ENCODE results near the gene ALDH2.

ALDH2 gene

DNA sequence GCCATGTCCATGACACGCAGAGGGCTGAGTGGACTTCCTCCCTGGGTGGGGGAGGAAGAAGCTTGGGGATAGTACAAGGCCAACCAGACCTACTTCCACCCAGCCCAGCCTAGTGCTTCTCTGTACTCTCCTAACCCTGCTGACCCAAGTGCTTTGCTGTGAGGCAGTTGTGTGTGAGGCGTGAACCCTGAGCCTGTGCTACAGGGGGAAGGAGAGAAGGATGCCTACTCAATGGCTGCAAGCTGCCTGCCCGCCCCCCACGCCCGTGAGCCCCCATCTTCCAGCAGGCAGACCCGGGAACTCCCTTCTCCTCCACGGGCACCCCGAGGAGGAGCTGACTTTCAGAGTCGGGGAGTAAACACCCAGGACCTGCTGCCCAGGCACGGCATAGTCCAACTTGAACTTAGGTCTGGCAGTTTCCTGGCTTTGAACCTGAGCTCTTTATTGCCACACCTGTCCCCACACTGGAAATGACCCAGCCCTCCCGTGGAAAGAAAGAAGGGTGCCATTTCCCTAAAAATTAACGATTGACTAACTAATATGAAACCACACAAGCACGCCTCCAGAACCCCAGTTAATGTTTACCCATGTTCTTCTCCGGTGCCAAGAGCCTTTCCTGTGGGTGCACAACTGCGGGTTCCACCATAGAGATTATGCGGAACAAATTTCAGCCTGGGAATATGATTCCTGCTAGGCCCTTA, 10.8 kb downstream of the ALDH2 start:
- no peaks in the 10 kb centered on the region for H4K20me1 ChIP-seq (ENCODE audit: insufficient read depth, low read length)
- H3K4me2 ChIP-seq (ENCODE audit: low read length) = no peak overlapping the region
- TF ChIP-seq EZH2 (IDR thresholded peaks at IDR 0.05; ENCODE audit: borderline replicate concordance, low read length) = no peak
- TF ChIP-seq CTCF (IDR thresholded peaks at IDR 0.05; ENCODE audit: low read length) = no peak
- no peak overlapping the region for H2AFZ ChIP-seq (ENCODE audit: low read length)
- no peaks in the 10 kb centered on the region for H3K36me3 ChIP-seq (ENCODE audit: insufficient read depth, low read length)
- no peaks in the 10 kb centered on the region for H3K27me3 ChIP-seq (ENCODE audit: insufficient read depth, low read length)
- no peaks in the 10 kb centered on the region for H3F3A ChIP-seq (ENCODE audit: insufficient read depth, low read length)
- no peak overlapping the region for H3K27ac ChIP-seq (ENCODE audit: low read depth, low read length, poor library complexity, severe bottlenecking)
- H3K79me2 ChIP-seq (ENCODE audit: insufficient read depth, low read length) = no peaks in the 10 kb centered on the region
- no peak overlapping the region for H3K4me3 ChIP-seq (ENCODE audit: low read depth, low read length, poor library complexity, severe bottlenecking)
- H3K9me2 ChIP-seq (ENCODE audit: low read depth, low read length) = no peaks in the 10 kb centered on the region
- H3K9ac ChIP-seq (ENCODE audit: low read length) = no peak overlapping the region
- peaks cover 15% of the 10 kb centered on the region for H3K4me1 ChIP-seq (ENCODE audit: insufficient read depth, low read length, severe bottlenecking)
- H3K9me3 ChIP-seq (ENCODE audit: low read length) = no peaks in the 10 kb centered on the region

GRCh38 chr12:111780166-111780565, 13.4 kb downstream of the ALDH2 start:
- Histone ChIP-seq H3K79me2 (ENCODE audit: insufficient read depth, low read length) (no peaks in the 10 kb centered on the region), H3F3A (ENCODE audit: insufficient read depth, low read length) (no peaks in the 10 kb centered on the region), H3K9ac (ENCODE audit: low read length) (no peak overlapping the region), H3K9me3 (ENCODE audit: low read length) (no peaks in the 10 kb centered on the region), H3K36me3 (ENCODE audit: insufficient read depth, low read length) (no peaks in the 10 kb centered on the region), H3K27ac (ENCODE audit: low read depth, low read length, poor library complexity, severe bottlenecking) (no peak overlapping the region), H3K4me3 (ENCODE audit: low read depth, low read length, poor library complexity, severe bottlenecking) (no peak overlapping the region), H3K9me2 (ENCODE audit: low read depth, low read length) (no peaks in the 10 kb centered on the region), H3K4me2 (ENCODE audit: low read length) (no peak overlapping the region), H3K27me3 (ENCODE audit: insufficient read depth, low read length) (no peaks in the 10 kb centered on the region), H4K20me1 (ENCODE audit: insufficient read depth, low read length) (no peaks in the 10 kb centered on the region), H2AFZ (ENCODE audit: low read length) (no peak overlapping the region), H3K4me1 (ENCODE audit: insufficient read depth, low read length, severe bottlenecking) (peaks cover 11% of the 10 kb centered on the region)
- TF ChIP-seq CTCF (IDR thresholded peaks at IDR 0.05; ENCODE audit: low read length) (no peak), EZH2 (IDR thresholded peaks at IDR 0.05; ENCODE audit: borderline replicate concordance, low read length) (no peak)

GRCh38 chr12:111780615-111781014, 13.9 kb downstream of the ALDH2 start:
- no peak overlapping the region for H3K27ac ChIP-seq (ENCODE audit: low read depth, low read length, poor library complexity, severe bottlenecking)
- no peaks in the 10 kb centered on the region for H3F3A ChIP-seq (ENCODE audit: insufficient read depth, low read length)
- H2AFZ ChIP-seq (ENCODE audit: low read length) = no peak overlapping the region
- TF ChIP-seq CTCF (IDR thresholded peaks at IDR 0.05; ENCODE audit: low read length) (no peak), EZH2 (IDR thresholded peaks at IDR 0.05; ENCODE audit: borderline replicate concordance, low read length) (no peak)
- H4K20me1 ChIP-seq (ENCODE audit: insufficient read depth, low read length) = no peaks in the 10 kb centered on the region
- no peaks in the 10 kb centered on the region for H3K9me2 ChIP-seq (ENCODE audit: low read depth, low read length)
- no peak overlapping the region for H3K9ac ChIP-seq (ENCODE audit: low read length)
- no peaks in the 10 kb centered on the region for H3K27me3 ChIP-seq (ENCODE audit: insufficient read depth, low read length)
- H3K4me1 ChIP-seq (ENCODE audit: insufficient read depth, low read length, severe bottlenecking) = peaks cover 6% of the 10 kb centered on the region
- H3K36me3 ChIP-seq (ENCODE audit: insufficient read depth, low read length) = no peaks in the 10 kb centered on the region
- H3K79me2 ChIP-seq (ENCODE audit: insufficient read depth, low read length) = no peaks in the 10 kb centered on the region
- no peak overlapping the region for H3K4me2 ChIP-seq (ENCODE audit: low read length)
- H3K9me3 ChIP-seq (ENCODE audit: low read length) = no peaks in the 10 kb centered on the region
- H3K4me3 ChIP-seq (ENCODE audit: low read depth, low read length, poor library complexity, severe bottlenecking) = no peak overlapping the region
